ENCODE data around the gene BCAS4. TPM values are rescaled to one million over a fixed set of nuclear protein-coding genes. Genes with fewer than 3 reads are reported as not detected.

The BCAS4 gene
- polyA plus RNA-seq, 1 experiment, result 37.3 TPM

- no peak for TF ChIP-seq CTCF (IDR thresholded peaks at IDR 0.05; ENCODE audit: low read depth, low read length)
- H3K4me3 ChIP-seq (ENCODE audit: low read depth, low read length), result no peak overlapping the region
- POLR2A ChIA-PET, result interaction anchor here (0.6 kb wide), 1 partner anchor 1010 kb away, joined by 6 read pairs; no protein-coding TSS in a partner anchor
- CTCF ChIA-PET, result no interaction called here
- H3K9me3 ChIP-seq (ENCODE audit: control insufficient read depth, insufficient read depth, low read length), result no peaks in the 10 kb centered on the region; the same call in 1 of the 2 replicates
- peak; percentile 80 for DNase-seq (ENCODE audit: low read depth, low spot score)
- no peaks in the 10 kb centered on the region for H3K27me3 ChIP-seq (ENCODE audit: control insufficient read depth, insufficient read depth, low read length)
- peak overlapping the region; percentile 87 for H3K27ac ChIP-seq (ENCODE audit: low read depth, low read length)
Measured at GRCh38 chr20:50837532-50838321, 42.9 kb downstream of the BCAS4 start.

DNA sequence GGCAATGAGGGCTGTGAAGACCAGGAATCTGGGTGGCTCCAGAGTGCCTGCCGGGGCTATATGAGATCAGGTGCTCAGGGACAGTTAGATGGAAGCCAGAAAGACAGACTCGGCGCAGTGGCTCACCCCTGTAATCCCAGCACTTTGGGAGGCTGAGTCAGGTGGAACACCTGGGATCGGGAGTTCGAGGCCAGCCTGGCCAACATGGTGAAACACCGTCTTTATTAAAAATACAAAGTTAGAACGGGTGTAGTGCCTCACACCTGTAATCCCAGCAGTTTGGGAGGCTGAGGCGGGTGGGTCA lies 43.4 kb downstream of the BCAS4 start:
- DNase-seq (ENCODE audit: low read depth, low spot score), result no peak
- Histone ChIP-seq H3K27me3 (ENCODE audit: control insufficient read depth, insufficient read depth, low read length) (no peaks in the 10 kb centered on the region), H3K9me3 (ENCODE audit: control insufficient read depth, insufficient read depth, low read length) (no peaks in the 10 kb centered on the region; the same call in 1 of the 2 replicates), H3K27ac (ENCODE audit: low read depth, low read length) (peak overlapping the region; percentile 87), H3K4me3 (ENCODE audit: low read depth, low read length) (no peak overlapping the region)
- ChIA-PET CTCF (no interaction called here), POLR2A (no interaction called here)
- no peak for TF ChIP-seq CTCF (IDR thresholded peaks at IDR 0.05; ENCODE audit: low read depth, low read length)

- no peak overlapping the region for H3K4me3 ChIP-seq (ENCODE audit: low read depth, low read length)
- CTCF ChIA-PET, result no interaction called here
- H3K27ac ChIP-seq (ENCODE audit: low read depth, low read length), result peak overlapping the region; percentile 21
- H3K9me3 ChIP-seq (ENCODE audit: control insufficient read depth, insufficient read depth, low read length), result no peaks in the 10 kb centered on the region; the same call in 1 of the 2 replicates
- no peak for DNase-seq (ENCODE audit: low read depth, low spot score)
- no peak for TF ChIP-seq CTCF (IDR thresholded peaks at IDR 0.05; ENCODE audit: low read depth, low read length)
- POLR2A ChIA-PET, result no interaction called here
- no peaks in the 10 kb centered on the region for H3K27me3 ChIP-seq (ENCODE audit: control insufficient read depth, insufficient read depth, low read length)
Measured at GRCh38 chr20:50838707-50839385, 44.0 kb downstream of the BCAS4 start.

- H3K9me3 ChIP-seq (ENCODE audit: control insufficient read depth, insufficient read depth, low read length), result no peaks in the 10 kb centered on the region; the same call in 1 of the 2 replicates
- no peak overlapping the region for H3K4me3 ChIP-seq (ENCODE audit: low read depth, low read length)
- no peak for DNase-seq (ENCODE audit: low read depth, low spot score)
- no peaks in the 10 kb centered on the region for H3K27me3 ChIP-seq (ENCODE audit: control insufficient read depth, insufficient read depth, low read length)
- H3K27ac ChIP-seq (ENCODE audit: low read depth, low read length), result no peak overlapping the region
- no peak for TF ChIP-seq CTCF (IDR thresholded peaks at IDR 0.05; ENCODE audit: low read depth, low read length)
- CTCF ChIA-PET, result no interaction called here
- POLR2A ChIA-PET, result no interaction called here
Measured at GRCh38 chr20:50842821-50843220, 48.0 kb downstream of the BCAS4 start.

Data from AG04450 (cell line).